Islet of Langerhans (tissue), 1 donor: Measurements from ENCODE around the gene MRPS15.
"Not testable (repeated sequence)": the region's sequence is repeated elsewhere in the genome, so short reads cannot be mapped to it uniquely, and the experiment has no call there.

ENCODE experiments used
- FAIRE-seq: peaks from one replicate; lab custom pipeline; 2011; peaks lifted over from hg19 to GRCh38; lab: Jason Lieb, UNC

The MRPS15 gene

GRCh38 chr1:36482724-36483388, 18.7 kb upstream of the MRPS15 start, which contains the start of gene CSF3R:
Gene CSF3R, minus strand, starts transcription at chr1:36482913. Its CDS starts 3,417 bp downstream, at chr1:36479496.
- FAIRE-seq, result no peak

DNA sequence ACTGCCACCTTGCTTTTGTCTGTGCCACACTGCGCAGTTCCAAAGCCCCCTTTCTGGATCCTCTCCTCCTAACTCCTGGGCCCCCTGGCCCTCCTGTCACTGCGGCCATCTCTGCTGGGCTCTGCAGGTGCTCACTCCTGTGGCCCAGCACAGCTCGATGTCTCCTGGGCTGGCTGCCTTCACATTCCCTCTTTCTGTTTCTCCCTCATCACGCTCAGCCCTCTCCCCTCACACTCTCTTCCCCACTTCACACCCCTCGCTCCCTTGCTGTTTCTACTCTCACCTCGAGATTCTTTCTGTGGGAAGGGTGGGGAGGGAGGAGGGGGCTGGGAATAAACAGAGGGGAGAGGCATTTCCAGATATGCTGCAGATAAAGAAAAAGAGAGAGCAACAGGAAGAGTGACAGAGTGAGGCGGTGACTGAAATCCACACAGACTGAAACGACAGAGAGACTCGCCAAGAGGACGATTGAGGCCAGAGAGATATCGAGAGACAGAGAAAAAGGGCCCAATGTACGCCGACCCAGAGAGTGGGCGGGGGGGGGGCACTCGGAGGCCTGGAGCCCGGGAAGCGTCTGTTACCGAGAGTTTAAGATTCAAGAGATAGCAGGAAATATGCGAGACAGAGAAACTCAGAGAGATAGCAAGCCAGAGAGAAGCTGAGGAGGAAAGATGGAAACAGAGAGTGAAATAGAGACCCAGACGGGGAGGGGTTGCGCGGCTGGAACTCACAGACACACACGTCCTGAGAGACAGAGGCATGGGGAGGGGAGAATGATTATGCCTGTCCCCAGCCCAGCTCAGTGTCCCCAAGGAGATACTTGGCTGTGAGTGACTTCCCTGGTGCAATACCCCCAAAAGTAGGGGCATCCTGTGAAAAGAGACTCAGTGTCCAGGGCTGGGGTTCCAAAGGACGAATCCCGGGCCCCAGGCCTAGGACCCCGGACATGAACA, 17.9 kb upstream of the MRPS15 start:
- FAIRE-seq, result no peak

DNA sequence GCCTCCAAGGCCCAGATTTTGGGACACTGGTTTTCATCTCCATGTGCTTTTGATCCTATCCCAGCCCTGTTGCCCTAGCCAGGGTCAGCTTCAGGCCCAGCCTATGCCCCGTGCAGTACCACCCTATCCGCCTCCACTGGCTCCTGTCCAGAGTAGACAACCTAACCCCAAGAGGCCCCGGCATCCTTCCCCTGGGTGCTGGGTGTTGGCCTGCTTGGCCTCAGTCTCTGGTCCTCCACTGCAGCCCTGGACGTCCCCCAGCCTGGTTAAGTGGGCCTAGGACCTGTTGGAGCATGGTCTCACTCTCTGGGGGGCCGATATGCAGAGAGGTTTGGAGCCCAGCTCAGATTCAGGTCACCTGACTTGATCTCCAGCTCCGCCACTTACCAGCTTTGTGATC, 16.9 kb upstream of the MRPS15 start:
- FAIRE-seq, result no peak

- FAIRE-seq, result no peak
These were observed 16.0 kb upstream of the MRPS15 start for GRCh38 chr1:36480161-36480560.

DNA sequence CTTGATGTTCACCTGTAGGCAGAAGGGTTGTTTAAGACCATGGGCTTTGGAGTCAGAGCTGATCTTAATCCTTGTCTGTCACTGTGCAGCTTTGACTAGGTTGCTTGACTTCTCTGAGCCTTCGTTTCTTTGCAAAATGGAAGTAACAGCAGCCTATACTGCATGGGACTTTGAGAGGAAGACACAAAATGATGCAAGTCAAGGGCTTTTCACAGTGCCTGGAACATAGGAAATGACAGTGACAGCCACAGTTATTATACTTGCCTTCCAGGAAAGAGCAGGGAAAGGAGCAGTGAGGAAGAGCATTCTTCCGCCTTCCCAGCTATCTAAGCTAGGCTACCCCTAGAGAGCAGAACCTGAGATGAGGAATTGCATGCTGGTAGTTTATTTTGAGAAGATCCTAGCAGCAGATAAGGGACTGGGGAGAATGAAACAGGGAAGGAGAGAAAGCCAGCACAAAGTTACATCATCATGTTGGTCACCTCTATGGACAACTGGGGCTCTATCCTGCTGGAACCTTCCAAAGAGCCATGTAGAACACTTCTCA, 15.4 kb upstream of the MRPS15 start:
- FAIRE-seq, result no peak

- not testable (repeated sequence) for FAIRE-seq
These were observed 13.4 kb upstream of the MRPS15 start for GRCh38 chr1:36477615-36478014.

- FAIRE-seq, result no peak
These were observed 12.8 kb upstream of the MRPS15 start for GRCh38 chr1:36476945-36477344.

DNA sequence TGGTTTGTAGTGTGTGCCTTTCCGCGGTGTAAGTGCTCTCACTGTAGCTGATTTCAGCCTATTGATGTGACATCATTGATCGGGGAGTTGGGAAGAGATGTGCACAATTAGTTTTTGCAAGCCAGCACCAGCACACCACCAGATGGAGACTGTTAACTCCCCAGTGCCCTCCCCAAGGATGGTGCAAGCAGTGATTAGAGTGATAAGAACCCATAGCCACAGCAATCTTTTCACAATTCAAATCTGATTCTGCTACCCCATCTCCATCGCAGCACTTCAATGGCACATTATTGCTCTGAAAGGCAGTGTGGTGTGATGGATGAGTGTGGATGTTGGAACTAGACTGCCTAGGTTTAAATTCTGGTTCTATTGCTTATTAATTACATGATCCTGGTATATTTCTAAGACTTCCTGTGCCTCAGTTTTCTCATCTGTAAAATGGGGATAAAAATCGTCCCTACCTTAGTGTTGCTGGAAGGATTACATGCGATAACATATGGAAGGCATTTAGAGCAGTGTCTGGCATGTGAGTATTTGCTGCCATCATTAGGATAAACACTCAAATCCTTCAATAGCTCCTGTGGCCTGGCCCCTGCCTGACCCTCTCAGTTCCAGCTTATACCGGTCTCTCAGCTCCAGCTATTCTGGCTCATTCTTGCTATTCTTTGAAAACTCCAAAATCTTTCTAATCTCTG, 11.9 kb upstream of the MRPS15 start:
- no peak for FAIRE-seq

GRCh38 chr1:36475341-36475740, 11.2 kb upstream of the MRPS15 start:
- FAIRE-seq, result no peak

- FAIRE-seq, result no peak
These were observed 8.5 kb upstream of the MRPS15 start for GRCh38 chr1:36472656-36473055.

- no peak for FAIRE-seq
These were observed 7.9 kb upstream of the MRPS15 start for GRCh38 chr1:36471830-36472641.

- FAIRE-seq, result no peak
These were observed 5.0 kb upstream of the MRPS15 start for GRCh38 chr1:36469163-36469562.

GRCh38 chr1:36467700-36468455, 3.7 kb upstream of the MRPS15 start:
- no peak for FAIRE-seq

DNA sequence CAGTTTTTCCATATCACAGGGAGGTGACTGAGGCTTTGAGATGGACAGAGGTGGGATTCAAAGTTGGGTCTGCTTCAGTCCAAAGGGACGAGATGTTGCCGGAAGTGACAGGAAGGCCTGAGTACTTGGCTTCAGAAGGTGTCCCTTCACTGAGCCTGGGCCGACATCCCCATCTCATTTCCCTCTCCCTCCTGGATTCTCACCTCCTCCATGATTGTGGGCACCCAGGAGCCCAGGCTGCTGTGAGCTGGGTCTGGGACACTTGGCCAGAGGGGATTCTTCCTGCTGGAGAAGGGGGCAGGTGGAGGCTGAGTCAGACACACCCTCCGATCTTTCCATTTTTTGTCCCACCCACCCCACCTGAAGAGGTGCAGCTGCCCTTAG, 2.8 kb upstream of the MRPS15 start:
- FAIRE-seq, result no peak

DNA sequence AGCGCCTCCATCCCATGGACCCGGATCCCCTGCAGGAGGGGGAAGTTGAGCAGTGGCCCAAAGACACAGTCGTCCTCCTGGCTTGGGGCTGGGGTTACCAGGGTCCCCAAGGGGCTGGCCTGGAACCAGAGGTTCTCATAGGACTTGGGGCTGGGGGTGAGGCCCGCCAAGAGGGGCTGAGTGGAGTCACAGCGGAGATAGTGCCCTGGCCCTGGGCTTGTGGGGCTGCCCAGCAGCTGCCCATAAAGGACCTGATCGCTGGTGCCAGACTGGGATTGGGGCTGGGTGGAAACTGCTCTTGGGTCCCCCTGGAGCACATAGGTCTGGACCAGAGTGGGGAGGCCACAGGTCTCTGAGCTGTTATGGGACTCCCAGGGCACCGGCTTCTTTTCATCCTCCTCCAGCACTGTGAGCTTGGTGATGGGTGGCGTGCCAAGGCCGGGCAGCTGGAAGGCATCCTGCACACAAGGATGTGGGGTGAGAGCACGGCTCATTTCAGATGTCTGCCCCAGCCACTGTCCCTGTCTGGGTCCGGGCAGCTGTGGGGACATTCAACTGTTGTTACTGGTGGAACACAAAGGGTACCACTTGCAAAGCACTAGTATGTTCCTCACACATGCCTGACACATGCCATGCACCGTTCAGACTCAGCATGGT, 2.3 kb upstream of the MRPS15 start:
- FAIRE-seq, result no peak

DNA sequence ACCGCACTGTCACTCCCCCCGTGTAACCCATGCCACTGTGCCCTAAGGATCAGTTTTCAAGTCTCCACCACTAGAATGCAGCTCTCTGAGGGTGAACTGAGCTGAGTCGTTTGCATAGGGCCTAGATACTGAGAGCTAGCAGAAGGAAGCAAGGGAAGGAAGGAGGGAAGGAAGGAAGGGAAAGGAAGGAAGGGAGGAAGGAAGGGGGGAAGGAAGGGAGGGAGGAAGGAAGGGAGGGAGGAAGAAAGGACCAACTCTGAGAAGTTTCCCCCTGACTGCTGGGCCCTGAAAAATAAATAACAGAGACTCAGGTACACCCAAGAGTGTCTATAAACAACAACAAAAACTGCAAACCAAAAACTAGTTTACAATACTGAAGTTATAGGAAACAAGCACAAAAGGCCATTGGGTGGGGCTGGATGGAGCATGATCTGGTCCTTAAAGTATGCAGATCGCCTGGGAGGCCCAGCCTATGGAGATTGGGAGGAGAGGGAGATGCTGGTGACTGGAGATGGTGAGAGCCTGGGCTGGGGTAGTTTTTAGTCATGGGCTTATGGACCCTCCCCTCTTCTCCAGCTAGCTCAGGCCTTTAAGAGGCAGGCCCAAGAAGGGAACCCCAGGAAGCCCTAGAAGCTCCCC, 1.7 kb upstream of the MRPS15 start:
- FAIRE-seq, result no peak

- peak; percentile 27 for FAIRE-seq
These were observed 615 bp upstream of the MRPS15 start for GRCh38 chr1:36464605-36465393.

- FAIRE-seq, result no peak
These were observed 751 bp downstream of the MRPS15 start for GRCh38 chr1:36463463-36463802.

GRCh38 chr1:36458910-36459309, 5.3 kb downstream of the MRPS15 start:
- FAIRE-seq, result no peak
